ENCODE data around the gene CBFA2T2.

DNA sequence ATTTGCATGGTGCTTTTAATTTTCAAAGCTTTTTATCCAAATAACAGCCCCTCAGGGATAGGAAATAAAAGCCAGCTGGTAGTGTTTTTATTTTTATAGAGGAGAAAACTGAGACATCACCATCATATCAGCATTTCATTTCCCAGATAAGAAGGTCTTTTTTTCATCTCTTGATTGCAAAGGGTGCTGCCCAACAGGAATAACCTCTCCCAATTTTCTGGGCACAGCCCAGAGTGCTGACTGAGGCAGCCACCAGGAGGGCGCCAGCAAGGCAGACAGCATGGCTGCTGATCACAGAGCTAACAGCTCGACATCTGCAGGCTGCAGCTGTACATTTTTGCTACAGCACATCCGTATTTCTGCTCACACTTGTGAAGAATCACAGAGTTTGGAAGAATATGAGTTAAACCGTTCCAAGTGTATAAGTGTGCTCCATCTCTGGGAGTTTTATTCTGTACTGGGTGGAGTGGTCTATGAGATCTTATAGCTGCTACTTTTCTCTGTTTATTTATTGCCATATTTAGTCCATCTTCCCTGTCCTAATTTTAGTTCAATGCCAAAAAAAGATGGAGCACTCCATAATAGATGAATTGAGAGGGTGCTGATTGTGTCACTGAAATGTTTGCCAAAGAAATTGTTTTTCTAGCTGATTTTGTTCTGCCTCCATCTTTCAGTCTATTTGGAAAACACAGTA lies 86.7 kb downstream of the CBFA2T2 start:
- TF ChIP-seq YY1 (IDR thresholded peaks at IDR 0.05; ENCODE audit: insufficient read depth, insufficient read length), result no peak
- TF ChIP-seq ZNF274 (IDR thresholded peaks at IDR 0.05; ENCODE audit: low read depth, low read length), result no peak
- TF ChIP-seq SUZ12 (IDR thresholded peaks at IDR 0.05; ENCODE audit: extremely low read depth, insufficient read depth, insufficient read length), result no peak

Data from NT2/D1 (cell line).